K562 (cell line): ENCODE data around the gene CELSR2. TPM values are rescaled to one million over a fixed set of nuclear protein-coding genes. Genes with fewer than 3 reads are reported as not detected.

Experiments used
- ATAC-seq: fragments of 200-7000 bp; cut with Tn5 transposase; 3 replicates; pipeline ENCODE4 v1.9.1; 2020; ENCODE audit warnings: moderate library complexity
- BruUV-seq: library from RNA; stranded (reverse); fragments of 400-500 nt; replicated peaks from 2 replicates; lab custom pipeline; 2021; lab: Mats Ljungman, UMichigan
- CTCF ChIA-PET: fragments of 300-600 bp; formaldehyde crosslinking; extraction: SDS; loops from one replicate; lab custom pipeline; 2021; ENCODE audit warnings: low intra/inter-chr PET ratio; lab: Yijun Ruan, JAX
- POLR2A ChIA-PET: fragments of 300-600, 350-650 bp; sonication (Branson Sonifier 250); formaldehyde crosslinking; extraction: SDS; loops from one replicate; lab custom pipeline; 2021; ENCODE audit warnings: antibody characterized with exemption, inconsistent platforms; lab: Yijun Ruan, JAX
- DNase-seq, 4 experiments: peaks; one replicate each; pipeline versions ENCODE4 v3.0.0 to v3.0.0-alpha.2; 2011 to 2018; ENCODE audit warnings: low spot score in 3 of 4, mixed read lengths in 3 of 4; ENCODE audit errors: extremely low read depth in 1 of 4
- FAIRE-seq: peaks from 2 replicates; lab custom pipeline; 2011; peaks lifted over from hg19 to GRCh38; lab: Jason Lieb, UNC
- H2AFZ ChIP-seq: 2 replicates; pipeline ENCODE4 v1.6.0; 2011; ENCODE audit warnings: low read depth, low read length, control low read depth, inconsistent platforms
- H3K27ac ChIP-seq: fragments of 200-600 bp; 3 replicates; pipeline ENCODE4 v1.8.0; 2011; ENCODE audit warnings: low read depth, mild to moderate bottlenecking, control low read depth, inconsistent platforms, low read length, moderate library complexity, mixed read lengths; ENCODE audit errors: extremely low read depth
- H3K27me3 ChIP-seq, 2 experiments: fragments of 300-600 bp in 1 of 2; 2 replicates in 1 of 2; 3 replicates in 1 of 2; pipeline versions ENCODE4 v1.6.0 to v1.8.0; 2011; ENCODE audit warnings: inconsistent platforms in 2 of 2, low read length in 2 of 2, mild to moderate bottlenecking in 1 of 2, mixed read lengths in 1 of 2, moderate library complexity in 1 of 2; ENCODE audit not compliant: control insufficient read depth in 2 of 2, insufficient read depth in 2 of 2
- H3K36me3 ChIP-seq: fragments of 300-600 bp; 3 replicates; pipeline ENCODE4 v1.8.0; 2011; ENCODE audit warnings: mild to moderate bottlenecking, low read length, inconsistent platforms; ENCODE audit not compliant: control insufficient read depth, insufficient read depth
- H3K4me1 ChIP-seq, 2 experiments: fragments of 200-600 bp in 1 of 2; replicated peaks in 1 of 2; 2 replicates in 1 of 2; 3 replicates in 1 of 2; pipeline versions ENCODE4 v1.5.1 to v1.8.0; 2011; ENCODE audit warnings: inconsistent platforms in 2 of 2, low read length in 2 of 2, mild to moderate bottlenecking in 1 of 2, mixed read lengths in 1 of 2, moderate library complexity in 1 of 2; ENCODE audit not compliant: control insufficient read depth in 2 of 2, insufficient read depth in 2 of 2
- H3K4me2 ChIP-seq: 2 replicates; pipeline ENCODE4 v1.6.1; 2011; ENCODE audit warnings: low read length, control low read depth, inconsistent platforms, mixed read lengths; ENCODE audit not compliant: insufficient read depth
- H3K4me3 ChIP-seq: fragments of 200-600 bp; sonication (generic), shearing (Covaris generic); 2 replicates; pipeline ENCODE4 v1.5.1; 2016; ENCODE audit warnings: control low read depth, inconsistent platforms
- H3K79me2 ChIP-seq: fragments of 200-600 bp; 3 replicates; pipeline ENCODE4 v1.8.0; 2011; ENCODE audit warnings: low read length, inconsistent platforms; ENCODE audit not compliant: control insufficient read depth, insufficient read depth
- H3K9ac ChIP-seq, 2 experiments: 2 replicates each; pipeline versions ENCODE4 v1.6.0 to v1.6.1; 2011; ENCODE audit warnings: low read depth in 2 of 2, low read length in 2 of 2, control low read depth in 1 of 2, inconsistent platforms in 1 of 2, mild to moderate bottlenecking in 1 of 2, mixed read lengths in 1 of 2; ENCODE audit not compliant: insufficient read depth in 1 of 2
- H3K9me1 ChIP-seq: one replicate; pipeline ENCODE4 v1.6.0; 2011; ENCODE audit warnings: inconsistent platforms, mild to moderate bottlenecking, low read length, moderate library complexity; ENCODE audit not compliant: control insufficient read depth, insufficient read depth
- H3K9me3 ChIP-seq: replicated peaks from 2 replicates; pipeline ENCODE4 v1.5.1; 2011; ENCODE audit warnings: low read depth, low read length, inconsistent platforms; ENCODE audit not compliant: control insufficient read depth, insufficient read depth
- H4K20me1 ChIP-seq: replicated peaks from 2 replicates; pipeline ENCODE4 v1.6.1; 2011; ENCODE audit warnings: low read length, inconsistent platforms, mixed read lengths; ENCODE audit not compliant: control insufficient read depth, insufficient read depth
- BRCA1 ChIP-seq, 2 experiments: fragments of 450-650 bp in 1 of 2; sonication (generic) in 1 of 2; formaldehyde crosslinking in 1 of 2; IDR thresholded peaks; 2 replicates each; pipeline versions ENCODE4 v1.5.0 to v1.6.1; 2017 to 2020; ENCODE audit warnings: mild to moderate bottlenecking in 1 of 2, missing genetic modification reagents in 1 of 2
- CAMTA2 ChIP-seq: fragments of 250-450 bp; sonication (Bioruptor Pico); conservative IDR thresholded peaks from 2 replicates; pipeline ENCODE4 v1.5.1; 2022
- IRF9 ChIP-seq: fragments of 450-650 bp; IDR thresholded peaks from 2 replicates; pipeline ENCODE4 v1.6.1; 2016; ENCODE audit warnings: missing biosample characterization, missing genetic modification characterization
- MCM3 ChIP-seq: fragments of 450-650 bp; IDR thresholded peaks from 2 replicates; pipeline ENCODE4 v1.6.1; 2016
- NBN ChIP-seq: fragments of 450-650 bp; IDR thresholded peaks from 2 replicates; pipeline ENCODE4 v1.6.1; 2016; ENCODE audit warnings: low read depth, mild to moderate bottlenecking
- TEAD1 ChIP-seq, 2 experiments: fragments of 450-650 bp in 1 of 2; sonication (generic) in 1 of 2; formaldehyde crosslinking; IDR thresholded peaks; 2 replicates each; pipeline versions ENCODE4 v1.4.0 to v1.8.0; 2020 to 2022; ENCODE audit warnings: mild to moderate bottlenecking in 2 of 2, missing genetic modification reagents in 1 of 2
- TRIM28 ChIP-seq: fragments of 450-650 bp; IDR thresholded peaks from 2 replicates; pipeline ENCODE4 v1.6.1; 2017
- ZNF239 ChIP-seq: fragments of 250-450 bp; sonication (Bioruptor Pico); IDR thresholded peaks from 2 replicates; pipeline ENCODE4 v1.4.0; 2020; ENCODE audit warnings: mild to moderate bottlenecking
- WGBS: fragments of 100-300 bp; shearing (Covaris generic); methylation state at CpG from one replicate; pipeline ENCODE4 v1.1.6; 2016; ENCODE audit warnings: low coverage, mixed read lengths; ENCODE audit not compliant: insufficient coverage; ENCODE audit errors: missing lambda C conversion rate; 5-methylcytosine and 5-hydroxymethylcytosine counted together
- in situ Hi-C: fragments of 300-500 bp; cut with MboI; formaldehyde crosslinking; loops from 4 replicates; pipeline ENCODE4 v1.15.0; 2018; ENCODE audit warnings: inconsistent platforms, mixed read lengths
- intact Hi-C: fragments of 100-400 bp; cut with micrococcal nuclease; formaldehyde crosslinking; loops from 2 replicates; pipeline ENCODE4 v1.14.2; 2022
- polyA plus RNA-seq, 8 experiments: library from polyadenylated mRNA; depleted of rRNA in 4 of 8; stranded (reverse) in 5 of 8; unstranded in 3 of 8; fragments of >200 nt; fragmentation: Nextera tagmentation in 2 of 8; fragmentation: Illumina TruSeq in 1 of 8; extraction: Ambion mirVana in 2 of 8; extraction: Trizol in 1 of 8; gene quantifications; 2 replicates each; pipeline versions ENCODE4 v1.2.1 to v1.2.3, GENCODE V29; 2011 to 2014; ENCODE audit warnings: inconsistent platforms in 1 of 8, missing spikeins in 1 of 8
- total RNA-seq, 7 experiments: library from RNA; depleted of rRNA in 6 of 7; stranded (reverse); fragments of >200 nt in 6 of 7; fragmentation: Illumina TruSeq in 2 of 7; extraction: Trizol in 2 of 7; gene quantifications; 2 replicates each; pipeline versions ENCODE4 v1.2.1 to v1.2.3, GENCODE V29; 2011 to 2021; ENCODE audit warnings: low replicate concordance in 1 of 7
- TF ChIP-seq, protein P1 (sequence below), 2 experiments: fragments of 450-650 bp in 1 of 2; IDR thresholded peaks; 2 replicates each; pipeline ENCODE4 v1.6.1; 2011 to 2017; ENCODE audit warnings: low read depth in 2 of 2, antibody characterized with exemption in 1 of 2, borderline replicate concordance in 1 of 2, low read length in 1 of 2, mild to moderate bottlenecking in 1 of 2, mixed read lengths in 1 of 2; ENCODE audit not compliant: control insufficient read depth in 1 of 2
- TF ChIP-seq, protein P2 (sequence below): sonication (generic); formaldehyde crosslinking; IDR thresholded peaks from 2 replicates; pipeline ENCODE4 v1.8.0; 2022; ENCODE audit warnings: mild to moderate bottlenecking, missing genetic modification reagents

The CELSR2 gene
- total and polyA plus RNA-seq, 9 of the 15 experiments (the other 6 are each of a cell fraction or from before 2014, with no cell fraction given): 0.31 to 21.9 (median 4.2) TPM

GRCh38 chr1:109252167-109252892 is 3.0 kb downstream of the CELSR2 start:
- BruUV-seq: no TSS peak
- FAIRE-seq: no peak
- peaks cover 36% of the 10 kb centered on the region for H3K79me2 ChIP-seq
- no peaks in the 10 kb centered on the region for H4K20me1 ChIP-seq
- H3K27ac ChIP-seq: no peak overlapping the region
- CTCF ChIA-PET: no interaction called here
- H3K9ac ChIP-seq: no peak overlapping the region; a peak in 1 of 4 replicates
- TF ChIP-seq, protein P1, sequence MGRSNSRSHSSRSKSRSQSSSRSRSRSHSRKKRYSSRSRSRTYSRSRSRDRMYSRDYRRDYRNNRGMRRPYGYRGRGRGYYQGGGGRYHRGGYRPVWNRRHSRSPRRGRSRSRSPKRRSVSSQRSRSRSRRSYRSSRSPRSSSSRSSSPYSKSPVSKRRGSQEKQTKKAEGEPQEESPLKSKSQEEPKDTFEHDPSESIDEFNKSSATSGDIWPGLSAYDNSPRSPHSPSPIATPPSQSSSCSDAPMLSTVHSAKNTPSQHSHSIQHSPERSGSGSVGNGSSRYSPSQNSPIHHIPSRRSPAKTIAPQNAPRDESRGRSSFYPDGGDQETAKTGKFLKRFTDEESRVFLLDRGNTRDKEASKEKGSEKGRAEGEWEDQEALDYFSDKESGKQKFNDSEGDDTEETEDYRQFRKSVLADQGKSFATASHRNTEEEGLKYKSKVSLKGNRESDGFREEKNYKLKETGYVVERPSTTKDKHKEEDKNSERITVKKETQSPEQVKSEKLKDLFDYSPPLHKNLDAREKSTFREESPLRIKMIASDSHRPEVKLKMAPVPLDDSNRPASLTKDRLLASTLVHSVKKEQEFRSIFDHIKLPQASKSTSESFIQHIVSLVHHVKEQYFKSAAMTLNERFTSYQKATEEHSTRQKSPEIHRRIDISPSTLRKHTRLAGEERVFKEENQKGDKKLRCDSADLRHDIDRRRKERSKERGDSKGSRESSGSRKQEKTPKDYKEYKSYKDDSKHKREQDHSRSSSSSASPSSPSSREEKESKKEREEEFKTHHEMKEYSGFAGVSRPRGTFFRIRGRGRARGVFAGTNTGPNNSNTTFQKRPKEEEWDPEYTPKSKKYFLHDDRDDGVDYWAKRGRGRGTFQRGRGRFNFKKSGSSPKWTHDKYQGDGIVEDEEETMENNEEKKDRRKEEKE (IDR thresholded peaks at IDR 0.05; ENCODE audit: borderline replicate concordance in 1 of 2, control insufficient read depth in 1 of 2, low read depth in 2 of 2, low read length in 1 of 2): no peak
- TF ChIP-seq ZNF239 (CRISPR knock-in tag) (no peak), TEAD1 (CRISPR knock-in tag; IDR thresholded peaks at IDR 0.05) (no peak), MCM3 (no peak), CAMTA2 (no peak), BRCA1 (IDR thresholded peaks at IDR 0.05) (no peak), BRCA1 (CRISPR knock-in tag; IDR thresholded peaks at IDR 0.05) (no peak), IRF9 (tag) (no peak), TRIM28 (no peak), NBN (no peak)
- TF ChIP-seq, protein P2, sequence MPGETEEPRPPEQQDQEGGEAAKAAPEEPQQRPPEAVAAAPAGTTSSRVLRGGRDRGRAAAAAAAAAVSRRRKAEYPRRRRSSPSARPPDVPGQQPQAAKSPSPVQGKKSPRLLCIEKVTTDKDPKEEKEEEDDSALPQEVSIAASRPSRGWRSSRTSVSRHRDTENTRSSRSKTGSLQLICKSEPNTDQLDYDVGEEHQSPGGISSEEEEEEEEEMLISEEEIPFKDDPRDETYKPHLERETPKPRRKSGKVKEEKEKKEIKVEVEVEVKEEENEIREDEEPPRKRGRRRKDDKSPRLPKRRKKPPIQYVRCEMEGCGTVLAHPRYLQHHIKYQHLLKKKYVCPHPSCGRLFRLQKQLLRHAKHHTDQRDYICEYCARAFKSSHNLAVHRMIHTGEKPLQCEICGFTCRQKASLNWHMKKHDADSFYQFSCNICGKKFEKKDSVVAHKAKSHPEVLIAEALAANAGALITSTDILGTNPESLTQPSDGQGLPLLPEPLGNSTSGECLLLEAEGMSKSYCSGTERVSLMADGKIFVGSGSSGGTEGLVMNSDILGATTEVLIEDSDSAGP (CRISPR knock-in tag): no peak
- POLR2A ChIA-PET: interaction anchor here (1.2 to 4.8 kb wide), 3 partner anchors 12 to 291 kb away, joined by 3 to 36 read pairs (median 8); no protein-coding TSS in a partner anchor
- H3K4me2 ChIP-seq: no peak overlapping the region
- ATAC-seq: no peak
- in situ Hi-C loops (no loop called here), intact Hi-C loops (no loop called here)
- H3K27me3 ChIP-seq: no peaks in the 10 kb centered on the region
- H2AFZ ChIP-seq: no peak overlapping the region
- H3K9me3 ChIP-seq: no peaks in the 10 kb centered on the region
- DNase-seq: no peak
- H3K36me3 ChIP-seq: peaks cover 6% of the 10 kb centered on the region; the same call in 1 of the 3 replicates
- 94% methylated on average over 31 of the region's 31 CpGs for WGBS
- peaks cover 43 to 75% of the 10 kb centered on the region in 2 experiments for H3K4me1 ChIP-seq
- H3K4me3 ChIP-seq: no peak overlapping the region
- H3K9me1 ChIP-seq: peaks cover 4% of the 10 kb centered on the region
